K562 (cell line): ENCODE data around the gene AHNAK. TPM values are rescaled to one million over a fixed set of nuclear protein-coding genes. Genes with fewer than 3 reads are reported as not detected.

ENCODE experiments used
- ASH1L ChIP-seq: fragments of 450-650 bp; IDR thresholded peaks from 2 replicates; pipeline ENCODE4 v1.6.1; 2018; ENCODE audit warnings: borderline replicate concordance, mild to moderate bottlenecking, low read depth; ENCODE audit not compliant: partially characterized antibody
- BCL6 ChIP-seq: fragments of 250-450 bp; sonication (Bioruptor Pico); IDR thresholded peaks from 2 replicates; pipeline ENCODE4 v1.4.0; 2020
- FOXA1 ChIP-seq: fragments of 450-650 bp; IDR thresholded peaks from 2 replicates; pipeline ENCODE4 v1.6.1; 2016; ENCODE audit warnings: mild to moderate bottlenecking, borderline replicate concordance
- HMBOX1 ChIP-seq: sonication (generic); IDR thresholded peaks from 2 replicates; pipeline ENCODE4 v1.6.1; 2016
- HNRNPL ChIP-seq: fragments of 200-400 bp; formaldehyde crosslinking; IDR thresholded peaks from 2 replicates; pipeline ENCODE4 v1.6.1; 2017; ENCODE audit warnings: low read depth, mild to moderate bottlenecking, low read length
- NFYB ChIP-seq: IDR thresholded peaks from 2 replicates; pipeline ENCODE4 v1.6.1; 2011; ENCODE audit warnings: mild to moderate bottlenecking, moderate library complexity; ENCODE audit not compliant: insufficient read length; ENCODE audit errors: extremely low read depth
- PHF20 ChIP-seq: fragments of 450-650 bp; IDR thresholded peaks from 2 replicates; pipeline ENCODE4 v1.6.1; 2018; ENCODE audit not compliant: partially characterized antibody
- SP1 ChIP-seq: sonication (generic); formaldehyde crosslinking; IDR thresholded peaks from 2 replicates; pipeline ENCODE4 v1.8.1; 2022; ENCODE audit warnings: mild to moderate bottlenecking, missing genetic modification reagents
- WHSC1 ChIP-seq: IDR thresholded peaks from one replicate; pipeline ENCODE4 v1.6.1; 2012; ENCODE audit warnings: low read length, control low read depth, inconsistent platforms
- ZSCAN32 ChIP-seq: fragments of 450-650 bp; formaldehyde crosslinking; IDR thresholded peaks from 2 replicates; pipeline ENCODE4 v1.4.0; 2020; ENCODE audit warnings: mild to moderate bottlenecking, moderate library complexity
- polyA plus RNA-seq, 8 experiments: library from polyadenylated mRNA; depleted of rRNA in 4 of 8; stranded (reverse) in 5 of 8; unstranded in 3 of 8; fragments of >200 nt; fragmentation: Nextera tagmentation in 2 of 8; fragmentation: Illumina TruSeq in 1 of 8; extraction: Ambion mirVana in 2 of 8; extraction: Trizol in 1 of 8; gene quantifications; 2 replicates each; pipeline versions ENCODE4 v1.2.1 to v1.2.3, GENCODE V29; 2011 to 2014; ENCODE audit warnings: inconsistent platforms in 1 of 8, missing spikeins in 1 of 8
- total RNA-seq, 7 experiments: library from RNA; depleted of rRNA in 6 of 7; stranded (reverse); fragments of >200 nt in 6 of 7; fragmentation: Illumina TruSeq in 2 of 7; extraction: Trizol in 2 of 7; gene quantifications; 2 replicates each; pipeline versions ENCODE4 v1.2.1 to v1.2.3, GENCODE V29; 2011 to 2021; ENCODE audit warnings: low replicate concordance in 1 of 7
- TF ChIP-seq, protein P1 (sequence below), 2 experiments: fragments of 250-450 bp in 1 of 2; fragments of 450-650 bp in 1 of 2; sonication (Bioruptor Pico) in 1 of 2; IDR thresholded peaks; 2 replicates each; pipeline versions ENCODE4 v1.6.1 to v1.8.0; 2016 to 2021; ENCODE audit warnings: mild to moderate bottlenecking in 2 of 2, moderate library complexity in 2 of 2, missing compliant biosample characterization in 1 of 2, missing genetic modification characterization in 1 of 2
- TF ChIP-seq, protein P2 (sequence below): fragments of 250-450 bp; sonication (Bioruptor Pico); IDR thresholded peaks from 2 replicates; pipeline ENCODE4 v1.8.0; 2022; ENCODE audit warnings: moderate library complexity, mild to moderate bottlenecking, inconsistent platforms
- TF ChIP-seq, protein P3 (sequence below): fragments of 200-600 bp; sonication (generic); IDR thresholded peaks from one replicate; pipeline ENCODE4 v1.6.1; 2012; ENCODE audit warnings: mild to moderate bottlenecking, low read depth, low read length, inconsistent platforms

Gene AHNAK
- total and polyA plus RNA-seq, 9 of the 15 experiments (the other 6 are each of a cell fraction or from before 2014, with no cell fraction given): 1.5 to 89.7 (median 45.0) TPM

DNA sequence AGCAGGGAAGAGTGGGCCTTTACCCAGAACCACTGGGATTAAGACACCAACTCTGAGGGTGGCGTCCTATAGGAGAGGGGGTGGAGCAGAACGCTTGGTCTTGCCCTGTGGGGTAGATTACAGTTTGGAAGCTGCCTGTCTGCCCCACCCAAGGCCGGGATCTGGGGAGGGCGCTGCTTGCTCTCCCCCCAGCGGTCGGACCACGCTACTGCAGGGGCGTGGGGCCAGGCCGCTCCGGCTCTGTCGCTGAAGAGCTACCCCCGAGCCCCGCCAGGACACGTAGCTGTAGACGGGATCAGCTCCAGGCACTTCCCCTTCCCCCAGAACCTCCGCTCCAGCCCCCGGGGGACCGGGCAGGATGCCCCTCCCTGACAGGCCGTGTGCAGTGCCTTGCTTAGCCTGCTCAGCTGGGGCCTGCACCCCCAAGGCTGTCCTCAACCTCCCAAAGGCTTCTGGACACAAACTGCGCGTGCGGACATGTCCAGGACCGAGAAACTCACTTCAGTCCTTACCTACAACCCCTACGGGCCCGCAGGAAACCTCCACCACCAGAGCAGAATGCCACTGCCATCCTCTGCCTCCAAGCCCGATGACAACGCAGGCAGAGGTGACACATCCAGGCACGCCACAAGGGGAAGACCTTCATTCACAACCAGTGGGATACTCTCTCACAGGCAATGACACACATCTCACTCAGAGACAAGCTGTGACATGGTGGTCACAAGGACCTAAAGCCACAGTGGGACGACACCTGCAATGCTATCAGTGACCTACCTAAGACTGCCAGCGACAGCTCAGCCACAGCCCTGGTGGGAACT lies 3.6 kb downstream of the AHNAK start (continued):
- TF ChIP-seq, protein P1, sequence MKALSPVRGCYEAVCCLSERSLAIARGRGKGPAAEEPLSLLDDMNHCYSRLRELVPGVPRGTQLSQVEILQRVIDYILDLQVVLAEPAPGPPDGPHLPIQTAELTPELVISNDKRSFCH (CRISPR knock-in tag; IDR thresholded peaks at IDR 0.05): no peak
- TF ChIP-seq, protein P1 (tag; IDR thresholded peaks at IDR 0.05): no peak
- TF ChIP-seq HMBOX1 (0 out of 2 replicates have a peak, but pooled peaks have one; percentile 16), ZSCAN32 (CRISPR knock-in tag) (no peak), FOXA1 (no peak), HNRNPL (no peak), SP1 (CRISPR knock-in tag) (no peak), PHF20 (no peak), BCL6 (CRISPR knock-in tag) (no peak), NFYB (no peak), ASH1L (no peak), WHSC1 (no peak)
- TF ChIP-seq, protein P2, sequence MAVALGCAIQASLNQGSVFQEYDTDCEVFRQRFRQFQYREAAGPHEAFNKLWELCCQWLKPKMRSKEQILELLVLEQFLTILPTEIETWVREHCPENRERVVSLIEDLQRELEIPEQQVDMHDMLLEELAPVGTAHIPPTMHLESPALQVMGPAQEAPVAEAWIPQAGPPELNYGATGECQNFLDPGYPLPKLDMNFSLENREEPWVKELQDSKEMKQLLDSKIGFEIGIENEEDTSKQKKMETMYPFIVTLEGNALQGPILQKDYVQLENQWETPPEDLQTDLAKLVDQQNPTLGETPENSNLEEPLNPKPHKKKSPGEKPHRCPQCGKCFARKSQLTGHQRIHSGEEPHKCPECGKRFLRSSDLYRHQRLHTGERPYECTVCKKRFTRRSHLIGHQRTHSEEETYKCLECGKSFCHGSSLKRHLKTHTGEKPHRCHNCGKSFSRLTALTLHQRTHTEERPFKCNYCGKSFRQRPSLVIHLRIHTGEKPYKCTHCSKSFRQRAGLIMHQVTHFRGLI: no peak
- TF ChIP-seq, protein P3, sequence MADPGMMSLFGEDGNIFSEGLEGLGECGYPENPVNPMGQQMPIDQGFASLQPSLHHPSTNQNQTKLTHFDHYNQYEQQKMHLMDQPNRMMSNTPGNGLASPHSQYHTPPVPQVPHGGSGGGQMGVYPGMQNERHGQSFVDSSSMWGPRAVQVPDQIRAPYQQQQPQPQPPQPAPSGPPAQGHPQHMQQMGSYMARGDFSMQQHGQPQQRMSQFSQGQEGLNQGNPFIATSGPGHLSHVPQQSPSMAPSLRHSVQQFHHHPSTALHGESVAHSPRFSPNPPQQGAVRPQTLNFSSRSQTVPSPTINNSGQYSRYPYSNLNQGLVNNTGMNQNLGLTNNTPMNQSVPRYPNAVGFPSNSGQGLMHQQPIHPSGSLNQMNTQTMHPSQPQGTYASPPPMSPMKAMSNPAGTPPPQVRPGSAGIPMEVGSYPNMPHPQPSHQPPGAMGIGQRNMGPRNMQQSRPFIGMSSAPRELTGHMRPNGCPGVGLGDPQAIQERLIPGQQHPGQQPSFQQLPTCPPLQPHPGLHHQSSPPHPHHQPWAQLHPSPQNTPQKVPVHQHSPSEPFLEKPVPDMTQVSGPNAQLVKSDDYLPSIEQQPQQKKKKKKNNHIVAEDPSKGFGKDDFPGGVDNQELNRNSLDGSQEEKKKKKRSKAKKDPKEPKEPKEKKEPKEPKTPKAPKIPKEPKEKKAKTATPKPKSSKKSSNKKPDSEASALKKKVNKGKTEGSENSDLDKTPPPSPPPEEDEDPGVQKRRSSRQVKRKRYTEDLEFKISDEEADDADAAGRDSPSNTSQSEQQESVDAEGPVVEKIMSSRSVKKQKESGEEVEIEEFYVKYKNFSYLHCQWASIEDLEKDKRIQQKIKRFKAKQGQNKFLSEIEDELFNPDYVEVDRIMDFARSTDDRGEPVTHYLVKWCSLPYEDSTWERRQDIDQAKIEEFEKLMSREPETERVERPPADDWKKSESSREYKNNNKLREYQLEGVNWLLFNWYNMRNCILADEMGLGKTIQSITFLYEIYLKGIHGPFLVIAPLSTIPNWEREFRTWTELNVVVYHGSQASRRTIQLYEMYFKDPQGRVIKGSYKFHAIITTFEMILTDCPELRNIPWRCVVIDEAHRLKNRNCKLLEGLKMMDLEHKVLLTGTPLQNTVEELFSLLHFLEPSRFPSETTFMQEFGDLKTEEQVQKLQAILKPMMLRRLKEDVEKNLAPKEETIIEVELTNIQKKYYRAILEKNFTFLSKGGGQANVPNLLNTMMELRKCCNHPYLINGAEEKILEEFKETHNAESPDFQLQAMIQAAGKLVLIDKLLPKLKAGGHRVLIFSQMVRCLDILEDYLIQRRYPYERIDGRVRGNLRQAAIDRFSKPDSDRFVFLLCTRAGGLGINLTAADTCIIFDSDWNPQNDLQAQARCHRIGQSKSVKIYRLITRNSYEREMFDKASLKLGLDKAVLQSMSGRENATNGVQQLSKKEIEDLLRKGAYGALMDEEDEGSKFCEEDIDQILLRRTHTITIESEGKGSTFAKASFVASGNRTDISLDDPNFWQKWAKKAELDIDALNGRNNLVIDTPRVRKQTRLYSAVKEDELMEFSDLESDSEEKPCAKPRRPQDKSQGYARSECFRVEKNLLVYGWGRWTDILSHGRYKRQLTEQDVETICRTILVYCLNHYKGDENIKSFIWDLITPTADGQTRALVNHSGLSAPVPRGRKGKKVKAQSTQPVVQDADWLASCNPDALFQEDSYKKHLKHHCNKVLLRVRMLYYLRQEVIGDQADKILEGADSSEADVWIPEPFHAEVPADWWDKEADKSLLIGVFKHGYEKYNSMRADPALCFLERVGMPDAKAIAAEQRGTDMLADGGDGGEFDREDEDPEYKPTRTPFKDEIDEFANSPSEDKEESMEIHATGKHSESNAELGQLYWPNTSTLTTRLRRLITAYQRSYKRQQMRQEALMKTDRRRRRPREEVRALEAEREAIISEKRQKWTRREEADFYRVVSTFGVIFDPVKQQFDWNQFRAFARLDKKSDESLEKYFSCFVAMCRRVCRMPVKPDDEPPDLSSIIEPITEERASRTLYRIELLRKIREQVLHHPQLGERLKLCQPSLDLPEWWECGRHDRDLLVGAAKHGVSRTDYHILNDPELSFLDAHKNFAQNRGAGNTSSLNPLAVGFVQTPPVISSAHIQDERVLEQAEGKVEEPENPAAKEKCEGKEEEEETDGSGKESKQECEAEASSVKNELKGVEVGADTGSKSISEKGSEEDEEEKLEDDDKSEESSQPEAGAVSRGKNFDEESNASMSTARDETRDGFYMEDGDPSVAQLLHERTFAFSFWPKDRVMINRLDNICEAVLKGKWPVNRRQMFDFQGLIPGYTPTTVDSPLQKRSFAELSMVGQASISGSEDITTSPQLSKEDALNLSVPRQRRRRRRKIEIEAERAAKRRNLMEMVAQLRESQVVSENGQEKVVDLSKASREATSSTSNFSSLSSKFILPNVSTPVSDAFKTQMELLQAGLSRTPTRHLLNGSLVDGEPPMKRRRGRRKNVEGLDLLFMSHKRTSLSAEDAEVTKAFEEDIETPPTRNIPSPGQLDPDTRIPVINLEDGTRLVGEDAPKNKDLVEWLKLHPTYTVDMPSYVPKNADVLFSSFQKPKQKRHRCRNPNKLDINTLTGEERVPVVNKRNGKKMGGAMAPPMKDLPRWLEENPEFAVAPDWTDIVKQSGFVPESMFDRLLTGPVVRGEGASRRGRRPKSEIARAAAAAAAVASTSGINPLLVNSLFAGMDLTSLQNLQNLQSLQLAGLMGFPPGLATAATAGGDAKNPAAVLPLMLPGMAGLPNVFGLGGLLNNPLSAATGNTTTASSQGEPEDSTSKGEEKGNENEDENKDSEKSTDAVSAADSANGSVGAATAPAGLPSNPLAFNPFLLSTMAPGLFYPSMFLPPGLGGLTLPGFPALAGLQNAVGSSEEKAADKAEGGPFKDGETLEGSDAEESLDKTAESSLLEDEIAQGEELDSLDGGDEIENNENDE: no peak
